ENCODE measurements around the gene SLC22A17.

Gene SLC22A17

GRCh38 chr14:23307687-23308644 is 44.7 kb downstream of the SLC22A17 start:
- no peak for DNase-seq (ENCODE audit: low read depth)

DNA sequence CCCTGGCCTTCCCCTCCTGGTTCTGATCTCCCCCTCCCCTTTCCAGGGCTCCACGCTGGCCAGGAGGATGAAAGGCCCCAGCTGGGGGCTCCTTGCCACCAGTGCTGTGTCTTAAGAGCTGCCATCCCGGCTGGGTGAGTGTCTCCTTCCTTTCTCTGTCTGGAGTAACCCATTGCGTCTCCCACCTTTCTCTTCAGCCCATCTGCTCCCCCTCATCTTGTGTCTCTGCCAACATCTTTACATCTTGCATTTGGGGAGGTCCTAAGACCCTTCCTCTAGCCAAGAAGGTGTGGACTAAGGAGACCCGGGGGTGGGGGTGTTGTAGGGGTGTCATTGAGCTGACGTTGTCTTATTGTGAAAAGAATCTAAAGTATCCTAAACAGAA is 45.5 kb downstream of the SLC22A17 start:
- DNase-seq (ENCODE audit: low read depth), result no peak

- peak; percentile 82 for DNase-seq (ENCODE audit: low read depth)
Measured at GRCh38 chr14:23306412-23307145, 46.1 kb downstream of the SLC22A17 start, which contains the start of gene BCL2L2. Gene BCL2L2 (plus strand): TSS chr14:23306833. CDS start chr14:23307768, 935 bp downstream.

- no peak for DNase-seq (ENCODE audit: low read depth)
Measured at GRCh38 chr14:23302290-23303225, 50.1 kb downstream of the SLC22A17 start, which contains the start of gene PPP1R3E. Gene PPP1R3E (minus strand): TSS chr14:23302859. CDS start chr14:23302576, 283 bp downstream.

DNA sequence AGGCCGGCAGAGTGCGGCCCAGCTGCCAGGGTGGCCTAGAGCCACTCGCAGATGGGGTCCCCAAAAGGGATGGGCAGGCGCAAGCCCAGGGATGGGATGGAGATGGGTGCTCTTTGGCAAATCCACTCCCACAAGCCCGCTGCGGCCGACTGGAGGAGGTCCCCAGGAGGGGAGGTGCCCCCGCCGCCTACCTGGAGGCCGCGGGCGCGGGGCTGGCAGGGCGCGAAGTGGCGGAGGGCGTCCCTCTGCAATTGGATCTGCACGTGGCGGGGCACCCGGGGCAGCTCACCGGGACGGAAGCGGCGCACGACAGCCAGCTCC is 50.8 kb downstream of the SLC22A17 start:
- no peak for DNase-seq (ENCODE audit: low read depth)

DNA sequence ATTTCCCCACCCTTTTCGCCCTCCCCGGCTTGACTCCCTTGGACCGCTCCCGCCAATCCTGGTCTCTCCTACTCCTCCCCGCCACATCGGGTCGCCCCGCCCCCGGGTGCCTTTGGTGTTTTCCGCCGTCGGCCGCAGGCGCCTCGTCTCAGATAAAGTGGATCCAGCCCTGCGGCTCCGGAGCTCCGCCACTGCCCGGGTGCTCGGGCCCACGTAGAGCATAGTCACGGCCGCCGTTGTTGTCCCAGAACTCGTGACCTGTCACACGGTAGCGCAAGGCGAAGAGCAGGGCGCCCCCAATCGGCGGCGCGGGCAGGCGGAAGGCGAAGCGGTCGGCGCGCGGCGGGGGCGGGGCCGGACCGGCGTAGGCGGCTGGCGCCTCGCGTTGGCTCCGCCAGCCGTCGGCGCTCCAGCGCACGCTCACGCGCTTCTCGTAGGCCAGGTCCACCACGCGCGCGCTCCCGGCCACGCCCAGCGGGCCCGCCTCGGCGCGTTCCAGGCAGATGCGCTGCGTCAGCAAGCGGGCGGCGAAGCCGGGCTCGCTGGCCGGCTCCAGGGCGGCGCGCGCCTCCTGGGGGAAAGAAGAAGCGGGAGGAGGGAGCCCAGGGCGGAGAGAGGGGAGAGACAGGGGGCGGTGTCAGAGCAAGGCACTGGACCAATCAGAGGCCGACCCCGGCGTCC is 51.3 kb downstream of the SLC22A17 start:
- peak; percentile 94 for DNase-seq (ENCODE audit: low read depth)

- DNase-seq (ENCODE audit: low read depth), result no peak
Measured at GRCh38 chr14:23300687-23301223, 51.9 kb downstream of the SLC22A17 start.

DNA sequence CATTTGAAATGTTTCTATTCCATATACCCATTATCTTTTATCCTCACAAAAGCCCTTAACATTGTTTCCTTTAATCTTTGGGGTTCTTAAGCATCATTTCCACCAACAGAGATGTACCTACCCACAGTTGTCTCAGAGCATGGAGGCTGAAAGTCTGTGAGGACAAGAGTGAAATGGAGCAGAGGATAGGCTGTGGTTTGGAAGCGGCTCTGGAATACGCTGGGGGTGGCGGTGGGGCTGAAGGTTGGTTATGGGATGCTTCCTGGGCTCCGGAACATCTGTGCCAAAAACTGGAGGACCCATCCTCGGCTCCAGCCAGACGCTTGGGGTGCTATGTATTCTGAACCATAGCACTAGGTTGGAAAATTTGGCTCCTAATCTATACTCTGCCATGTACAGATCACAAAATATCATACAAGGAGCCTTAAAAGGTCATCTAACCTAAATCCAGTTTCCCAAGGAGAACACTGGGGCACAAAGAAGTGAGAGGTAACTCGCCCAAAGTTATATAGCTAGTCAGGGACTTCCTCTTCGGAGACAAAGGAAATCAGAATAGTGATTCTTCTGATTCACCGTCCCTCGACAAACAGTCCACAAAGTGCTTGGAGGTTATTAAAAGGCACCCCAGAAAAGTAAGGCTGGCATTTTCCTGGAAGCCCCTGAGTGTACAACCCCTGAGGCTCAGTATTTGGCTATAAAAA is 52.6 kb downstream of the SLC22A17 start:
- DNase-seq (ENCODE audit: low read depth), result no peak

DNA sequence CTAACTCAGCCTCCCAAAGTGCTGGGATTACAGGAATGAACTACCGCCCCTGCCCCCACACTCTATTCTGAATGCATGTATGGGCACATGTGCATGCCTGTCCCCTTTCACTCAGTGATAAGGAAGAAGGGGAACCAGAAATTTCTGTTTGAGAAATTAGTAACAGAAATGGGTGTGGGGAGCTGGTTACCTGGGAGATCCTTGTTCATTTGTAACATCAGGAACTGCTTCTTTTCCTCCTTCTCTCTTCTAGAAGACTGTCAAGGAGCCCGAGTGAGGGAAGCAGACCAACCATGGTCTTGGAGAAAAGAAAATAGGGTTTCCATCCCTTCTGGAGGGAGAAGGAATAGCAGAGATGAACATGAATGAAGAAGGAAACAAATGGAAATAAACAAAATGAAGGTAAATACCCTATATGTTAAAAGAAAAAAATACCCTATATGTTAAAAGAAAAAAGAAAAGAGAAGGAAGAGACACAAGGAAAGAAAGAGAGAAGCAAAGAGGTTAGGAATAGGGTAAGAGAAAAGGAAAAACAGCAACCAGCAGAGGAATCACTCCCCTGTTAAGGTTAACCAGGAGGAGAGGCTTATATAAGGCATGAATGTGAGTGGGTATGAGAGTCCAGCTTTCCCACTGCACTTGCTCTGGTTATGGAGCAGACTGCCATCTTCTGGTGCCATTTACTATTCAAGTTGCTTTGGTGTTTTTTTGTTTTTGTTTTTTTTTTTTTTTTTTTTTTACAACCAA is 53.3 kb downstream of the SLC22A17 start:
- no peak for DNase-seq (ENCODE audit: low read depth)

DNA sequence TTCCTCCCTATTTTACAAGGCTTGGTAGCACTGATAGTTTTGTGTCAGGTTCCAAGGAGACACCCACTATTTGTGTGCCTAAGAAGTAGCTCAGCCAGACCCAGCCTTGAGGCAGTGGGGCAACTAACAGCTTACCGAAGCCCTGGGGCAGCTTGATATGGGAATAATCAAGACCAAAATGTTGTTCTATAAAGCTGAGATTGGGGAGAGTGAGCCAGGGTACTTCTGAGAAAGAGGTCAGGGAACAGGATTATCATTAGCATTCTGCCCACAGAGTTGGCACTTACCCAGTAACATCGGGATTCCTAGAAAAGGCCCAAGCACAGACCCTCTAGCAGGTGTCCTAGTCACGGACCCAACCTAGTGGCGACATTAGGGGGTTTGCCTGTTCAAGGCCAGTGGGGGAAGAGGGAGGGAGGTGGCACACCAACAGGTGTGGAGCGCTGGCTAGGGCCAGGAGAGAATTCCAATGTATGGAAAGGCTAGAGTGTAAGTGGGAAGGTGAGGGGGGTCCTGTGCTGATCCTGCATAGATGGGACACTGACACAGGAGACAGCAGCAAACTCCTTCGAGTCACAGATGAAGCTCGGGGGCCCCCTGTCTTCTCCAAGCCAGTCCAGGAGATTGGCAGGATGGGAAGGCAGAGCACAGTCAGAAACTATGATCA is 54.9 kb downstream of the SLC22A17 start:
- DNase-seq (ENCODE audit: low read depth), result no peak

DNA sequence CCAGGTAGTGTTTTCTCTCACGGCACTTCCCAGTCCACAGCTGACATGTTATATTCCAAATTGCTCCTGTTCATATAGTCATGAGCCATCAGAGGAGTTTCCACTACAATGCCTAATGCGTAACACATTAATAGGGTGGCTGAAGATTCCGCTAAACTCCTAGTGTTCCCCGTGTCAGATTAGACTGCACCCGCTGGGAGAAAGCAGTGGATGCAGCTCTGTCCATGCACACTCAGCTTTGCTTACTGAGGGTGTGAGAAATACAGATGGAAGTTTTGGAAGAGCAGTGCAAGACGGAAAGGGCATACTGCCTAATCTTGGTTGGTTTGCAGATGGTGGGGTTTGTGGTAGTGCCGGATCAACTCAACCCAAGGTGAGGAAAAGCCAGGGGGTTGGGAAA is 55.6 kb downstream of the SLC22A17 start:
- no peak for DNase-seq (ENCODE audit: low read depth)

Data from HS-27A (cell line).